Tongue (tissue), 2 donors: ENCODE results near the gene MUC6. TPM values are rescaled to one million over a fixed set of nuclear protein-coding genes. Genes with fewer than 3 reads are reported as not detected.
"Not testable (repeated sequence)": the region's sequence is repeated elsewhere in the genome, so short reads cannot be mapped to it uniquely, and the experiment has no call there.

Experiments
- DNase-seq: peaks from one replicate; pipeline ENCODE4 v3.0.0-alpha.2; 2015
- total RNA-seq: library from RNA; depleted of rRNA; stranded (reverse); fragments of >200 nt; gene quantifications from one replicate; pipeline ENCODE4 v1.2.3, GENCODE V29; 2014

MUC6 gene
- total RNA-seq, 1 donor from 2014 or later: not detected

DNA sequence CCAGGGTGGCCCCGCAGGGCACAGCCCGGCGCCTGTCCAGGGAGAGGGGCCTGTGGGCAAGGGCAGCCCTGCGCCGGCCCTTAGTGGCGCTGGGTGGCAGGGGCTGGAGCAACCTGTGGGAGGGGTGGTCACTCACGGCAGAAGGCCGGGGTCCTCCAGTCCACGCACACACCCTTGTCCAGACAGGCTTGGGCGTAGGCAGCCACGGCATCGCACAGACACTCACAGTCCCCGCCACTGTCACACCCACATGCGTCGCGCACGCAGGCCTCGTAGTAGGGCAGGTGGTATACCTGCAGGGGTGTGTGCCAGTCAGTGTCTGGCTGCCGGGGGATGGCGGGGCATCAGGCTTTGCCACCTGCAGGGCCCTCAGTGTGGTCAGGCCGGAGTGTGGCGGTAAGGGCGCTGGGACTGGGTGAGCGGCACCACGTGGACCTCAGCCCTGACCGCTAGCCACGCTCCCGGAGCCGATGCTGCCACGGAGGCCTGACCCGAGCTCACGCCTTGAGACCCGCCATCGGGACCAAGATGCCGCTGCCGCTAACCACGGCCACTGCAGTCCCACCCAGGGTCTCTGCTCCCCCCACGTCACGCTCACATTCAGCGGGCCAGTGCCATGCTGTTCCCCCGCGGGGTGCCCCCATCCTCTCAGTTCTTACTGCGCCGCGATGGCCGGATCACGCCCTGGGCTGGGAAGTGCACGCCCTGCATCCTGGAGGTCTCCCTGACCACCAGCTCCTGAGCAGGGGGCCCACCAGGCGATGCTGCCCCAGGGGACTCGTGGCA lies 12.5 kb downstream of the MUC6 start:
- DNase-seq: no peak

DNA sequence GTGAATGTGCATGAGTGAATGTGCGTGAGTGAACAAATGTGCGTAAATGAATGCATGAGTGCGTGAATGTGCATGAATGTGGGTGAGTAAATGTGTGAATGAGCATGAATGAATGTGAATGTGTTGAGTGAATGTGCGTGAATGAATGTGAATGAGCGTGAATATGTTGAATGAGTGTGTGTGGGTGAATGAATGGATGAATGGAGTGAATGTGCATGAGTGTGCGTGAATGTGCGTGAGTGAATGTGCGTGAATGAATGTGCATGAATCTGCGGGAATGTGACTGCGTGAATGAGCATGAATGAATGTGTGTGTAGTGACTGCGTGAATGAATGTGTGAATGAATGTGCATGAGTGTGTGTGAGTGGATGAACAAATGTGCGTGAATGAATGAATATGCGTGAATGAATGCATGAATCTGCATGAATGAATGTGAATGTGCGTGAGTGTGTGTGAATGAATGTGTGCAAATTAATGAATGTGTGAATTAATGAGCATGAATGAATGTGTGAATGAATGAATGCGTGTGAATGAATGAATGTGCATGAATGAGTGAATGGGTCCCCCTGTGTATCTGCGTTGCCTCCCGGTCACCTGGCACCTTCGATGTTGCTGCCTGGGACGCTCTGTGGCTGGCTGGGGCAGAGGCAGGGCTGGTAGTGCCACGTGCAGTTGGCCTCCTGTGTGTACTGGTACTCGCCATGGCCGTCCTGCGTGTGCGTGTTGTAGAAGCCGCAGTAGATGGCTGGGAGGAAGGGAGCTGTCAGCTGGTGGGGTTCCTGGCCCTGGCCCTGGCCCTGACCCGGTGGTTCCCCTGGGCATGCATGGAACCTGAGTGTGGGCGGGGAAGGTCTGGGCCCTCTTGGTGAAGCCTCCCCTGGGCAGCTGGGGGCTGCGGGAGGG lies 13.4 kb downstream of the MUC6 start:
- no peak for DNase-seq

DNA sequence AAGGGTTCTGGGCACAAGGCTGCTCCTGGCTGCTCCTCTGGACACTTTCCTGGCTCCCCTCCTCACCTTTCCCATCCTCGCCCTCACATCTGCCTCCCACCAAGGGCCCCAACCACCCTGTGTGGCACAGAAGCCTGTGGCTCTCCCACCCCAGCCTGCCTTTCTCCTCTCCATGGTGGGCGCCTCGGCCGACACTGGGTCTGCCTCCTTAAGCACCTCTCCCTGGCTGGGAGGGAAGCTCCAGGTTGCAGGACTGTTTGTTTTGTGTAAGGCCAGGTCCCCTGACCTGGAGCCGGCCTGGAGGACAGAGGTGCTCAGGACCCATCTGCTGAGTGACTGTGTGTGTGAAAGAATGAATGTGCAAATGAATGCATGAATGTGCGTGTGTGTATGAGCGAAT lies 14.1 kb downstream of the MUC6 start:
- no peak for DNase-seq

DNA sequence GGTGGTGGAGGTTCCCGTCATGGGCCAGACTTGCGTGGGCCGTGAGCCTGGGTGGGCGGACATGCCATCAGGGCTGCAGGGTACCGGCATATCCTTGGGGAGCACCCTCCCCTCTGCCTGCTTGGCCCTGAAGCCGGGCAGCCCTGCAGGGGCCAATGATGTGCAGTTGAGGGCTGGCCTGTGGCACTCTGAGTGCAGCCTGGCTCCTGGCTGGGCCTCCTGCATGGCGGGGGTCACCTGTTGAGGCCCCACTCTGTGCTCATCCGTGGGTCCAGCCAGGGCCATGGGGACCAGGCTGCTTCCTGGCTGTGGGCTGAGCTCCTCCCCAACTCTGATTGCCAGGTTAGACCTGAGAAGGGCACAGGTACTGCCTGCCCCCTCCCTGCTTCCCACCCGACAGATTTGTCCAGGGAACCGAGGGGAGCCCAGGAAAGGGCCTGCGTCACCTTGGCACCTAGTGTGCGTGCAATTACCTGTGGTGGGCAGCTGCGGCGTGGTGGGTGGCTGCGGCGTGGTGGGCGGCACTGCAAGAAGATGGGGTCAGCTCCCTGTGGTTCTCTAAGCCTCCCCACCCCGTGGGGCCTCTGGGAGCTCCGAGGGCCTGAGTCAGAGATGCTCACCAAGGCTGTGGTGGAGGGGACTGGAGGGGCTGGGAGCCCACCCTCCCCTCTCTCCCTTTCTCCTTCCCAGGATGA lies 16.2 kb downstream of the MUC6 start:
- DNase-seq: no peak

GRCh38 chr11:1019321-1019910 lies 17.1 kb downstream of the MUC6 start:
- DNase-seq: no peak

GRCh38 chr11:1018091-1018490 lies 18.4 kb downstream of the MUC6 start:
- no peak for DNase-seq

GRCh38 chr11:1017269-1018005 lies 19.1 kb downstream of the MUC6 start:
- no peak for DNase-seq

DNA sequence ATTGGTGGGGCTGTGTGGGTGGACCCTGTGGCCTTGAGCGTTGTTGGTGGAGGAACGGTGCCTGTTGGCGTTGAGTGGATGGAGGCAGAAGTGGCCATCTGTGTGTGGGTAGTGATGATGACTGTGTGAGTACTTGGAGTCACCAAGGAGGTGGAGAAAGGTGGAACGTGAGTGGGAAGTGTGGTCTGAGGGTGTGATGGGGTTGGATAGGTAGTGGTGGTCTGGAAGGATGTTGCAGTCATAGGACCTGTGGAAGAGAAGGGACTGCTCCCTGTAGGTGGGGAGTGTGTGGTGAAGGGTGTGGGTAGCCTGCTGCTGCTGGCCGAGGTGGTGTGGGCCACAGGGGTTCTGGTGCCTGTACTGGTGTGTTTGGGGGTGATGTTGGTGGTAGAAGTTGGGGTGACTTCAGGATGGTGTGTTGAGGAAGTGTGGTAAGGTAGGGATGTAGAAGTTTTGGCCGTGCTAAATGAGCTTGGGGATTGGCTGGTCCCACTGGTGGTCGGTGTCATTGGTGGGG lies 19.9 kb downstream of the MUC6 start:
- DNase-seq: not testable (repeated sequence)

GRCh38 chr11:1015826-1016545 lies 20.5 kb downstream of the MUC6 start:
- DNase-seq: no peak

DNA sequence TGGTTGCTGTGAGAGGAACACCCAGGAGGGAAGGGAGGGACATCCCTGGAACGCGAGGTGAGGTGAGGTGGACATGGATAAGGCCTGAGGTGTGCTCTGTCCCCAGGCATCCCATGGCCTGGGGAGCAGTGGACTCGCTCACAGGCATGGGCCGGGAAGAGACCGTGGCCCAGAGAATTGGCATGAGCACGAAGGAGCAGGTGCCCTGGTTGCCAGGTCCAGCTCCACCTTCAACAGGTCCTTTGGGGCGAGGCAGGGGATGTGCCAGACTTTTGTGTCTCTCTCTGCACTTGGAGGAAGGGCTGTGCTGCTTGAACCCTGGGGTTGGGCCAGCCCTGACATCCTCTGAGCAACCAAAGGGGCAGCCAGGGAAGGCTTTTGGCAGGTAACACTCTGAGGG lies 21.5 kb downstream of the MUC6 start:
- no peak for DNase-seq

DNA sequence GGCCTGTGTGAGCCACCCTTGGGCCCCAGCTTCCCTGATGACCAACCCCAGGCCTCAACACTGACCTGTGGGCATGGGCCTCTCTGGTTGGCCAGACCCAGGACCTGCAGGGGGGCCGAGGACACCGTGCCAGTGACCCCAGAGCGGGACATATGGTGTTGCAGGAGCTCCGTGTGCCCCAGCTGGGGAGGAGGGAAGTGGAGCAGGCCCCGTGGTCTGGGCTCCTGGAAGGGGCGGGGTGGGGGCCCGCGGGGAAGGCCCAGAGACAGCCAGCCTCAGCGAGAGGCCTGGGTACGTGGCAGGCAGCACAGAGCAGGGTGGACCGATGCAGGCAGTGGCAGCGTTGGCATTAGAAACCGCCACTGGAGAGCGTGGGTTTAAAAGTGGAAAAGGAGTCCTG lies 22.2 kb downstream of the MUC6 start:
- DNase-seq: no peak

DNA sequence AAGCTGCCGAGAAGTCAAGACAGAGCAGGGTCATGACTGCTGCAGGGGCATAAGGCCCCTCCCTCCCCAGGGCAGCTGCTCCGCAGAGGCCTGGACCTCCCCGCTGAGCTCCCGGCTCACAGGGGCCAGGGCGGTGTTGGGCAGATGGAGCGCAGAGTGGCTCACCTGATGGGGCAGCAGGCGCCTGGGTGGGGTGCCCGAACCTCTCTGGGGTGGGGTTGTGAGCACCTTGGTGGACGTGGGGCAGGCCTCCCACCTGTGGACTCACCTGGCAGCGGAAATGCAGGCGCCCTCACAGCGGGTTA lies 22.9 kb downstream of the MUC6 start:
- DNase-seq: no peak

- DNase-seq: peak; percentile 91
Measured at GRCh38 chr11:1012740-1013630, 23.5 kb downstream of the MUC6 start.

DNA sequence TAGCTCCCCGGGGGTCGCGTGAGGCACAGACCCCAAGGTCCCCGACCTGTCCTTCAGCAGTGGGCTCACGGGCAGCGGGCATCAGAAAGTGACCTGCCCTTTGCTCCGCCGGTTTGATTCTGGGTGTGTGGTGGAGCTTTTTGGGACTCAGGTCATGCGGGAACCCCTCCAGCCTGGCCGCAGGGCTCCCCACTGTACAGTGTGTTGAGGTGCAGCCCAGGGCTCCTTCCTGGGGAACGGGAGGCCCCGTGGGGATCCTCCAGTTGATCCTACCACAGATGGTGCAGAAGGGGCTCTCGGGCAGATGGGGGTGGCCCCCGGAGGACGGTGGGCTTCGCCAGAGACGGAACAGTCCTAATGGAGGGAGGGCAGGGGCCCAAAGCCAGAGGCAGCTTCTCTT lies 24.2 kb downstream of the MUC6 start:
- DNase-seq: no peak

DNA sequence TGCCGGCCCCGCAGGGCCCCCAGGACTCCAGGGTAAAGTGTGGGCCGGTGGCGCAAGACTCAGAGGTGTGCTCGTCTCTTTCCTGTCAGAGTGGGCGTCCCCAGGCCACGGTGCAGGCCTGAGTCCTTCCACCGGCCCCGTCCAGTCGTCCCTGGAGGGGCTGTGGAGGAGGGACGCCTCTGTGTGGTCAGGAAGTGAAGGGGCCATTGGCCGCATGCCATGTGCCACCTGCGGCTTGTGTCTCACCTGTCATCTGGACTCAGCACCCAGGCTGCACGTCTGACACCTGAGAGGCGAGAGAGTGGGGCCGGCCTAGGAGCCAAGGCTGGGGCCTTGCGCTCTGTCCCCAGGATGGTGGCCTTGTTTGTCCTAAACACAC lies 25.2 kb downstream of the MUC6 start:
- no peak for DNase-seq

GRCh38 chr11:1010551-1011319 lies 25.8 kb downstream of the MUC6 start:
- DNase-seq: peak; percentile 40

DNA sequence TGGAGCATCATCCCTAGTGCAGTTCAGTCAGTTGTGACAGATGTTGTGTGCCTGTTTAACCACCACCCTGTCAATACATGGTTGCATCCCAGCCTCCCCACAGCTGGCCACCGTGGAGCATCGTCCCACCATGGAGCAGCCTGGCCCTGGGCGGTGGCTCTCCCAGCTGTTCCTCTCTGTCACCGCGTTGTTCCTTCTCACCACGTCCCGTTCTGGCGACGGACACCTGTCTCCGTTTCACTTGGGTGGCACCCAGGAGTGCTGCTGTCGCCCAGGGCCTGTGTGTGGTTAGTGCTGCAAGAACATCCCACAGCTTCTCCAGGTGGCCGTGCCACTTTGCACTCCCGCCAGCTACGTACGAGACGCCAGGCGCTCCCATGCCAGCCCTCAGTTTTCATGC lies 26.5 kb downstream of the MUC6 start:
- peak; percentile 90 for DNase-seq

GRCh38 chr11:1009371-1009770 lies 27.1 kb downstream of the MUC6 start:
- DNase-seq: no peak

DNA sequence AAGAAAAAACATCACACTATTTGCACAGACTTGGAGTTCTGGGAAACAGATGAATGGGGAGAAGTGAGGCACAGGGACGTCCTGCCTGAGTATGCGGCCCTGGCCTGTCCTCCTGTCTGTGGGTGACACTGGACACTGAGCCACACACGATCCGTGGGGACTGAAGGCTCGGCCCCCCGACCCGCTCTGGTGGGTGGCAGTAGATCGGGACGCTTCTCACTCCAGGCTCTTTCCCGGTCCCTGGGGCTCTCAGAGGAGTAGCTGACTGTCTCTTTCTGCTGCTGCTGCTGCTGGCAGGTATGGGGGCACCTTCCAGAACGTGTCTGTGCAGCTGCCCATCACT lies 27.7 kb downstream of the MUC6 start:
- DNase-seq: no peak
